Measurements from ENCODE around the gene TEX38. TPM values are rescaled to one million over a fixed set of nuclear protein-coding genes. Genes with fewer than 3 reads are reported as not detected.

Gene TEX38
- total and polyA plus RNA-seq, 2 experiments from 2014 or later, result not detected

DNA sequence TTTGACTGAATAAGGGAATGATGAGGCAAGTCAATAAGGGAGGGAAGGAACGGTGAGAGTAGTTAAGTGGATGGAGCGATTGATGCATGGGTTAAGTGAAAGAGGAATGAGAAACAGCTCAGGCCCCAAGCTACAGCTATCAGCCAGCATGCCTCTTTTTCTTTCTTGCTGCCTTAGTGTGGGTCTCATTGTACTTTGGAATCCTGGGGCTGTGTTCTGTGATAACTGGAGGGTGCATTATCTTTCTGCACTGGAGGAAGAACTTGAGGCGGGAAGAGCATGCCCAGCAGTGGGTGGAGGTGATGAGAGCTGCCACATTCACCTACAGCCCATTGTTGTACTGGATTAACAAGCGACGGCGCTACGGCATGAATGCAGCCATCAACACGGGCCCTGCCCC, 1.0 kb downstream of the TEX38 start:
- peaks cover 3% of the 10 kb centered on the region for H3K27me3 Mint-ChIP-seq (ENCODE audit: insufficient read depth, low read depth, poor library complexity)
- Histone ChIP-seq H3K4me1 (ENCODE audit: insufficient read depth) (peaks cover 20% of the 10 kb centered on the region), H3K4me2 (no peak overlapping the region), H3K4me3 (no peak overlapping the region), H3F3A (replicated peaks; ENCODE audit: low read depth) (no peaks in the 10 kb centered on the region), H3K79me2 (replicated peaks; ENCODE audit: insufficient read depth) (peaks cover under 1% of the 10 kb centered on the region; the same call in 1 of the 2 replicates), H3K27me3 (ENCODE audit: insufficient read depth) (no peaks in the 10 kb centered on the region), H3K36me3 (ENCODE audit: insufficient read depth) (no peaks in the 10 kb centered on the region), H2AFZ (no peak overlapping the region), H4K20me1 (replicated peaks; ENCODE audit: insufficient read depth) (no peaks in the 10 kb centered on the region), H3K27ac (ENCODE audit: low read depth) (no peak overlapping the region), H3K9me2 (ENCODE audit: insufficient read depth) (no peaks in the 10 kb centered on the region)
- no peak overlapping the region for H3K4me3 Mint-ChIP-seq
- peaks cover 6% of the 10 kb centered on the region; the same call in 1 of the 3 replicates for H3K36me3 Mint-ChIP-seq (ENCODE audit: low read depth)
- H3K4me1 Mint-ChIP-seq, result peaks cover 29% of the 10 kb centered on the region
- no peak for ATAC-seq
- H3K9me3 Mint-ChIP-seq, result no peaks in the 10 kb centered on the region
- no peak for TF ChIP-seq ZNF331 (CRISPR knock-in tag; IDR thresholded peaks at IDR 0.05; ENCODE audit: low read depth)
- TF ChIP-seq, protein P1, sequence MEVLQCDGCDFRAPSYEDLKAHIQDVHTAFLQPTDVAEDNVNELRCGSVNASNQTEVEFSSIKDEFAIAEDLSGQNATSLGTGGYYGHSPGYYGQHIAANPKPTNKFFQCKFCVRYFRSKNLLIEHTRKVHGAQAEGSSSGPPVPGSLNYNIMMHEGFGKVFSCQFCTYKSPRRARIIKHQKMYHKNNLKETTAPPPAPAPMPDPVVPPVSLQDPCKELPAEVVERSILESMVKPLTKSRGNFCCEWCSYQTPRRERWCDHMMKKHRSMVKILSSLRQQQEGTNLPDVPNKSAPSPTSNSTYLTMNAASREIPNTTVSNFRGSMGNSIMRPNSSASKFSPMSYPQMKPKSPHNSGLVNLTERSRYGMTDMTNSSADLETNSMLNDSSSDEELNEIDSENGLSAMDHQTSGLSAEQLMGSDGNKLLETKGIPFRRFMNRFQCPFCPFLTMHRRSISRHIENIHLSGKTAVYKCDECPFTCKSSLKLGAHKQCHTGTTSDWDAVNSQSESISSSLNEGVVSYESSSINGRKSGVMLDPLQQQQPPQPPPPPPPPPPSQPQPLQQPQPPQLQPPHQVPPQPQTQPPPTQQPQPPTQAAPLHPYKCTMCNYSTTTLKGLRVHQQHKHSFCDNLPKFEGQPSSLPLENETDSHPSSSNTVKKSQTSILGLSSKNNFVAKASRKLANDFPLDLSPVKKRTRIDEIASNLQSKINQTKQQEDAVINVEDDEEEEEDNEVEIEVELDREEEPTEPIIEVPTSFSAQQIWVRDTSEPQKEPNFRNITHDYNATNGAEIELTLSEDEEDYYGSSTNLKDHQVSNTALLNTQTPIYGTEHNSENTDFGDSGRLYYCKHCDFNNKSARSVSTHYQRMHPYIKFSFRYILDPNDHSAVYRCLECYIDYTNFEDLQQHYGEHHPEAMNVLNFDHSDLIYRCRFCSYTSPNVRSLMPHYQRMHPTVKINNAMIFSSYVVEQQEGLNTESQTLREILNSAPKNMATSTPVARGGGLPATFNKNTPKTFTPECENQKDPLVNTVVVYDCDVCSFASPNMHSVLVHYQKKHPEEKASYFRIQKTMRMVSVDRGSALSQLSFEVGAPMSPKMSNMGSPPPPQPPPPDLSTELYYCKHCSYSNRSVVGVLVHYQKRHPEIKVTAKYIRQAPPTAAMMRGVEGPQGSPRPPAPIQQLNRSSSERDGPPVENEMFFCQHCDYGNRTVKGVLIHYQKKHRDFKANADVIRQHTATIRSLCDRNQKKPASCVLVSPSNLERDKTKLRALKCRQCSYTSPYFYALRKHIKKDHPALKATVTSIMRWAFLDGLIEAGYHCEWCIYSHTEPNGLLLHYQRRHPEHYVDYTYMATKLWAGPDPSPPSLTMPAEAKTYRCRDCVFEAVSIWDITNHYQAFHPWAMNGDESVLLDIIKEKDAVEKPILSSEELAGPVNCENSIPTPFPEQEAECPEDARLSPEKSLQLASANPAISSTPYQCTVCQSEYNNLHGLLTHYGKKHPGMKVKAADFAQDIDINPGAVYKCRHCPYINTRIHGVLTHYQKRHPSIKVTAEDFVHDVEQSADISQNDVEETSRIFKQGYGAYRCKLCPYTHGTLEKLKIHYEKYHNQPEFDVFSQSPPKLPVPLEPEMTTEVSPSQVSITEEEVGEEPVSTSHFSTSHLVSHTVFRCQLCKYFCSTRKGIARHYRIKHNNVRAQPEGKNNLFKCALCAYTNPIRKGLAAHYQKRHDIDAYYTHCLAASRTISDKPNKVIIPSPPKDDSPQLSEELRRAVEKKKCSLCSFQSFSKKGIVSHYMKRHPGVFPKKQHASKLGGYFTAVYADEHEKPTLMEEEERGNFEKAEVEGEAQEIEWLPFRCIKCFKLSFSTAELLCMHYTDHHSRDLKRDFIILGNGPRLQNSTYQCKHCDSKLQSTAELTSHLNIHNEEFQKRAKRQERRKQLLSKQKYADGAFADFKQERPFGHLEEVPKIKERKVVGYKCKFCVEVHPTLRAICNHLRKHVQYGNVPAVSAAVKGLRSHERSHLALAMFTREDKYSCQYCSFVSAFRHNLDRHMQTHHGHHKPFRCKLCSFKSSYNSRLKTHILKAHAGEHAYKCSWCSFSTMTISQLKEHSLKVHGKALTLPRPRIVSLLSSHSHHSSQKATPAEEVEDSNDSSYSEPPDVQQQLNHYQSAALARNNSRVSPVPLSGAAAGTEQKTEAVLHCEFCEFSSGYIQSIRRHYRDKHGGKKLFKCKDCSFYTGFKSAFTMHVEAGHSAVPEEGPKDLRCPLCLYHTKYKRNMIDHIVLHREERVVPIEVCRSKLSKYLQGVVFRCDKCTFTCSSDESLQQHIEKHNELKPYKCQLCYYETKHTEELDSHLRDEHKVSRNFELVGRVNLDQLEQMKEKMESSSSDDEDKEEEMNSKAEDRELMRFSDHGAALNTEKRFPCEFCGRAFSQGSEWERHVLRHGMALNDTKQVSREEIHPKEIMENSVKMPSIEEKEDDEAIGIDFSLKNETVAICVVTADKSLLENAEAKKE (CRISPR knock-in tag; IDR thresholded peaks at IDR 0.05), result no peak
- H3K27ac Mint-ChIP-seq, result no peak overlapping the region
- no peak for DNase-seq (ENCODE audit: low spot score)

DNA sequence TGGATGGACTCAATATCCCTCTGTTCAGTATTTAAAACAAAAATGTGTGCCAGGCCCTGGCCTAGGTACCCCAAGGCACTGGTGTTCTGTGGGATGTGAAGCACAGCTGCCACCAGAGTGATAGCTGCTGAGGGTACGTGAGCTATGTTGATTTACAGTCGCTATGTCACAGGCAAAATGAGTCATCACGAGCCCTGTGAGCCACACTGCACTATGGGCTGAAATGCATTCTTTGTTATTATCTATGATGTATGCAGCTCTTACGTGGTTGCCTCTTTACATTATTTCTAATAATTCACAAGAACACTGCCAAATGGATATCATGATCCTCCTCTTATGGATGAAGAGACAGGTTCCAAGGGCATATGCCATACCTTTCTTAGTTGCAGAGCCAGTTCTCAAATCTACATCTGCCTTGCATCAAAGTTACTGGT, 2.1 kb downstream of the TEX38 start:
- H3F3A ChIP-seq (replicated peaks; ENCODE audit: low read depth), result no peaks in the 10 kb centered on the region
- no peak overlapping the region for H3K4me3 Mint-ChIP-seq
- H3K79me2 ChIP-seq (replicated peaks; ENCODE audit: insufficient read depth), result no peaks in the 10 kb centered on the region
- H3K27me3 ChIP-seq (ENCODE audit: insufficient read depth), result no peaks in the 10 kb centered on the region
- no peak overlapping the region for H3K4me2 ChIP-seq
- H3K4me3 ChIP-seq, result no peak overlapping the region
- H3K9me2 ChIP-seq (ENCODE audit: insufficient read depth), result no peaks in the 10 kb centered on the region
- H3K36me3 Mint-ChIP-seq (ENCODE audit: low read depth), result peaks cover 13% of the 10 kb centered on the region; the same call in 1 of the 3 replicates
- ATAC-seq, result no peak
- H4K20me1 ChIP-seq (replicated peaks; ENCODE audit: insufficient read depth), result no peaks in the 10 kb centered on the region
- peaks cover 3% of the 10 kb centered on the region for H3K27me3 Mint-ChIP-seq (ENCODE audit: insufficient read depth, low read depth, poor library complexity)
- H3K4me1 Mint-ChIP-seq, result peaks cover 32% of the 10 kb centered on the region
- DNase-seq (ENCODE audit: low spot score), result no peak
- H3K27ac ChIP-seq (ENCODE audit: low read depth), result no peak overlapping the region
- H3K36me3 ChIP-seq (ENCODE audit: insufficient read depth), result no peaks in the 10 kb centered on the region; the same call in 1 of the 2 replicates
- H3K4me1 ChIP-seq (ENCODE audit: insufficient read depth), result peaks cover 23% of the 10 kb centered on the region
- no peaks in the 10 kb centered on the region for H3K9me3 Mint-ChIP-seq
- no peak overlapping the region for H2AFZ ChIP-seq
- H3K27ac Mint-ChIP-seq, result no peak overlapping the region
- TF ChIP-seq, protein P2, sequence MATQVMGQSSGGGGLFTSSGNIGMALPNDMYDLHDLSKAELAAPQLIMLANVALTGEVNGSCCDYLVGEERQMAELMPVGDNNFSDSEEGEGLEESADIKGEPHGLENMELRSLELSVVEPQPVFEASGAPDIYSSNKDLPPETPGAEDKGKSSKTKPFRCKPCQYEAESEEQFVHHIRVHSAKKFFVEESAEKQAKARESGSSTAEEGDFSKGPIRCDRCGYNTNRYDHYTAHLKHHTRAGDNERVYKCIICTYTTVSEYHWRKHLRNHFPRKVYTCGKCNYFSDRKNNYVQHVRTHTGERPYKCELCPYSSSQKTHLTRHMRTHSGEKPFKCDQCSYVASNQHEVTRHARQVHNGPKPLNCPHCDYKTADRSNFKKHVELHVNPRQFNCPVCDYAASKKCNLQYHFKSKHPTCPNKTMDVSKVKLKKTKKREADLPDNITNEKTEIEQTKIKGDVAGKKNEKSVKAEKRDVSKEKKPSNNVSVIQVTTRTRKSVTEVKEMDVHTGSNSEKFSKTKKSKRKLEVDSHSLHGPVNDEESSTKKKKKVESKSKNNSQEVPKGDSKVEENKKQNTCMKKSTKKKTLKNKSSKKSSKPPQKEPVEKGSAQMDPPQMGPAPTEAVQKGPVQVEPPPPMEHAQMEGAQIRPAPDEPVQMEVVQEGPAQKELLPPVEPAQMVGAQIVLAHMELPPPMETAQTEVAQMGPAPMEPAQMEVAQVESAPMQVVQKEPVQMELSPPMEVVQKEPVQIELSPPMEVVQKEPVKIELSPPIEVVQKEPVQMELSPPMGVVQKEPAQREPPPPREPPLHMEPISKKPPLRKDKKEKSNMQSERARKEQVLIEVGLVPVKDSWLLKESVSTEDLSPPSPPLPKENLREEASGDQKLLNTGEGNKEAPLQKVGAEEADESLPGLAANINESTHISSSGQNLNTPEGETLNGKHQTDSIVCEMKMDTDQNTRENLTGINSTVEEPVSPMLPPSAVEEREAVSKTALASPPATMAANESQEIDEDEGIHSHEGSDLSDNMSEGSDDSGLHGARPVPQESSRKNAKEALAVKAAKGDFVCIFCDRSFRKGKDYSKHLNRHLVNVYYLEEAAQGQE (IDR thresholded peaks at IDR 0.05; ENCODE audit: unreplicated experiment), result no peak
- no peak for TF ChIP-seq ZNF331 (CRISPR knock-in tag; IDR thresholded peaks at IDR 0.05; ENCODE audit: low read depth)
- TF ChIP-seq CREB1 (CRISPR knock-in tag; IDR thresholded peaks at IDR 0.05; ENCODE audit: low read depth), result no peak
- TF ChIP-seq, protein P3, sequence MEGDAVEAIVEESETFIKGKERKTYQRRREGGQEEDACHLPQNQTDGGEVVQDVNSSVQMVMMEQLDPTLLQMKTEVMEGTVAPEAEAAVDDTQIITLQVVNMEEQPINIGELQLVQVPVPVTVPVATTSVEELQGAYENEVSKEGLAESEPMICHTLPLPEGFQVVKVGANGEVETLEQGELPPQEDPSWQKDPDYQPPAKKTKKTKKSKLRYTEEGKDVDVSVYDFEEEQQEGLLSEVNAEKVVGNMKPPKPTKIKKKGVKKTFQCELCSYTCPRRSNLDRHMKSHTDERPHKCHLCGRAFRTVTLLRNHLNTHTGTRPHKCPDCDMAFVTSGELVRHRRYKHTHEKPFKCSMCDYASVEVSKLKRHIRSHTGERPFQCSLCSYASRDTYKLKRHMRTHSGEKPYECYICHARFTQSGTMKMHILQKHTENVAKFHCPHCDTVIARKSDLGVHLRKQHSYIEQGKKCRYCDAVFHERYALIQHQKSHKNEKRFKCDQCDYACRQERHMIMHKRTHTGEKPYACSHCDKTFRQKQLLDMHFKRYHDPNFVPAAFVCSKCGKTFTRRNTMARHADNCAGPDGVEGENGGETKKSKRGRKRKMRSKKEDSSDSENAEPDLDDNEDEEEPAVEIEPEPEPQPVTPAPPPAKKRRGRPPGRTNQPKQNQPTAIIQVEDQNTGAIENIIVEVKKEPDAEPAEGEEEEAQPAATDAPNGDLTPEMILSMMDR (conservative IDR thresholded peaks at IDR 0.05; ENCODE audit: low read depth in 2 of 2), result no peak
- no peak for TF ChIP-seq EZH2 (IDR thresholded peaks at IDR 0.05; ENCODE audit: low read depth, unreplicated experiment)
- no peak for TF ChIP-seq NANOG (IDR thresholded peaks at IDR 0.05; ENCODE audit: borderline replicate concordance)
- TF ChIP-seq, protein P4, sequence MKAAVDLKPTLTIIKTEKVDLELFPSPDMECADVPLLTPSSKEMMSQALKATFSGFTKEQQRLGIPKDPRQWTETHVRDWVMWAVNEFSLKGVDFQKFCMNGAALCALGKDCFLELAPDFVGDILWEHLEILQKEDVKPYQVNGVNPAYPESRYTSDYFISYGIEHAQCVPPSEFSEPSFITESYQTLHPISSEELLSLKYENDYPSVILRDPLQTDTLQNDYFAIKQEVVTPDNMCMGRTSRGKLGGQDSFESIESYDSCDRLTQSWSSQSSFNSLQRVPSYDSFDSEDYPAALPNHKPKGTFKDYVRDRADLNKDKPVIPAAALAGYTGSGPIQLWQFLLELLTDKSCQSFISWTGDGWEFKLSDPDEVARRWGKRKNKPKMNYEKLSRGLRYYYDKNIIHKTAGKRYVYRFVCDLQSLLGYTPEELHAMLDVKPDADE (IDR thresholded peaks at IDR 0.05), result no peak
- TF ChIP-seq EZH2phosphoT487 (IDR thresholded peaks at IDR 0.05; ENCODE audit: unreplicated experiment), result no peak
